ENCODE results near the gene ASS1.

- TF ChIP-seq HOXC10 (CRISPR knock-in tag; IDR thresholded peaks at IDR 0.05): no peak
- no peak for TF ChIP-seq CTCF (tag by site-specific recombination; IDR thresholded peaks at IDR 0.05)
- no peak for TF ChIP-seq ZNF639 (tag by site-specific recombination; IDR thresholded peaks at IDR 0.05)
- TF ChIP-seq ZNF707 (tag by site-specific recombination; IDR thresholded peaks at IDR 0.05): no peak
- TF ChIP-seq PBX3 (CRISPR knock-in tag; IDR thresholded peaks at IDR 0.05): no peak
- TF ChIP-seq ZNF473 (tag by site-specific recombination; IDR thresholded peaks at IDR 0.05): no peak
Measured at GRCh38 chr9:130497139-130497538, 52.4 kb downstream of the ASS1 start.
